ENCODE data around the gene ZNF346. TPM values are rescaled to one million over a fixed set of nuclear protein-coding genes. Genes with fewer than 3 reads are reported as not detected.

The ZNF346 gene
- total and polyA plus RNA-seq, 10 of the 15 experiments (the other 5 are each of a cell fraction or from before 2014, with no cell fraction given) = 6.5 to 30.2 (median 24.0) TPM

GRCh38 chr5:177089127-177089526 lies 66.6 kb downstream of the ZNF346 start (continued):
- TF ChIP-seq ZNF687 (IDR thresholded peaks at IDR 0.05) (no peak), USF2 (IDR thresholded peaks at IDR 0.05; ENCODE audit: borderline replicate concordance, low read depth, low read length) (no peak)

GRCh38 chr5:177089825-177090641 lies 67.5 kb downstream of the ZNF346 start:
- no peak for ATAC-seq
- Histone ChIP-seq H3K4me3 (no peak overlapping the region), H4K20me1 (ENCODE audit: control insufficient read depth, insufficient read depth) (no peaks in the 10 kb centered on the region), H3K27ac (ENCODE audit: control insufficient read depth, insufficient read depth) (no peak overlapping the region), H3K4me2 (ENCODE audit: control insufficient read depth, insufficient read depth) (no peak overlapping the region), H3K79me2 (ENCODE audit: control insufficient read depth, insufficient read depth, low read length) (no peaks in the 10 kb centered on the region), H3K36me3 (ENCODE audit: control insufficient read depth in 2 of 2, insufficient read depth in 2 of 2, low read length in 1 of 2) (no peaks in the 10 kb centered on the region), H3K9me3 (replicated peaks; ENCODE audit: control insufficient read depth, insufficient read depth, low read length) (no peaks in the 10 kb centered on the region), H3K4me1 (ENCODE audit: control insufficient read depth, insufficient read depth, low read length) (0 out of 2 replicates have a peak, but pooled peaks cover 2% of the 10 kb centered on the region), H2AFZ (ENCODE audit: control insufficient read depth, low read depth, low read length) (no peak overlapping the region), H3K9ac (ENCODE audit: control insufficient read depth, insufficient read depth, low read length) (no peak overlapping the region), H3K27me3 (replicated peaks in 1 of 2; ENCODE audit: control insufficient read depth in 2 of 2, insufficient read depth in 2 of 2, low read length in 1 of 2) (peaks cover 0 to 4% of the 10 kb centered on the region in 2 experiments; a peak in 3 of 4 replicates)
- in situ Hi-C loops (cut with MboI) (no loop called here), intact Hi-C loops (cut with micrococcal nuclease; ENCODE audit: unreplicated experiment) (no loop called here)
- RAD21 ChIA-PET (ENCODE audit: unreplicated experiment) = no interaction called here
- WGBS (ENCODE audit: insufficient coverage, insufficient replicate concordance, low lambda C conversion rate, missing lambda C conversion rate) = 41% methylated on average over 21 of the region's 21 CpGs
- no peak for FAIRE-seq
- CTCF ChIA-PET = interaction anchor here (1.3 to 2.3 kb wide), 2 partner anchors 11 to 18 kb away, joined by 3 to 6 read pairs; no protein-coding TSS in a partner anchor
- BruUV-seq (replicated peaks) = no TSS peak
- DNase-seq (ENCODE audit: low read depth, low spot score) = no peak
- SMC1A ChIA-PET (ENCODE audit: uncharacterized antibody, unreplicated experiment) = no interaction called here
- POLR2A ChIA-PET = interaction anchor here (1.0 kb wide), 1 partner anchor 18 kb away, joined by 3 read pairs; no protein-coding TSS in a partner anchor
- TF ChIP-seq SP1 (IDR thresholded peaks at IDR 0.05; ENCODE audit: low read depth, low read length) = no peak
- no peak for TF ChIP-seq RELA (IDR thresholded peaks at IDR 0.05; ENCODE audit: borderline replicate concordance, partially characterized antibody)
- no peak for TF ChIP-seq ZSCAN29 (IDR thresholded peaks at IDR 0.05)
- no peak for TF ChIP-seq RB1 (IDR thresholded peaks at IDR 0.05; ENCODE audit: borderline replicate concordance)
- TF ChIP-seq EZH2 (IDR thresholded peaks at IDR 0.05; ENCODE audit: borderline replicate concordance, control insufficient read depth, low read depth, low read length) = no peak
- TF ChIP-seq IRF5 (IDR thresholded peaks at IDR 0.05; ENCODE audit: borderline replicate concordance) = no peak
- TF ChIP-seq SRF (IDR thresholded peaks at IDR 0.05; ENCODE audit: low read depth in 2 of 2, low read length in 2 of 2) = no peak
- no peak for TF ChIP-seq TARDBP (IDR thresholded peaks at IDR 0.05; ENCODE audit: borderline replicate concordance)
- TF ChIP-seq E2F4 (IDR thresholded peaks at IDR 0.05; ENCODE audit: low read depth, low read length) = no peak
- no peak for TF ChIP-seq STAT3 (IDR thresholded peaks at IDR 0.05; ENCODE audit: low read depth, low read length)
- TF ChIP-seq EED (IDR thresholded peaks at IDR 0.05; ENCODE audit: low read depth) = no peak
- TF ChIP-seq RFX5 (IDR thresholded peaks at IDR 0.05; ENCODE audit: low read depth, low read length) = no peak
